ENCODE data around the gene HOXB7. TPM values are rescaled to one million over a fixed set of nuclear protein-coding genes. Genes with fewer than 3 reads are reported as not detected.

Gene HOXB7
- total RNA-seq, 1 experiment from 2014 or later, result not detected

DNA sequence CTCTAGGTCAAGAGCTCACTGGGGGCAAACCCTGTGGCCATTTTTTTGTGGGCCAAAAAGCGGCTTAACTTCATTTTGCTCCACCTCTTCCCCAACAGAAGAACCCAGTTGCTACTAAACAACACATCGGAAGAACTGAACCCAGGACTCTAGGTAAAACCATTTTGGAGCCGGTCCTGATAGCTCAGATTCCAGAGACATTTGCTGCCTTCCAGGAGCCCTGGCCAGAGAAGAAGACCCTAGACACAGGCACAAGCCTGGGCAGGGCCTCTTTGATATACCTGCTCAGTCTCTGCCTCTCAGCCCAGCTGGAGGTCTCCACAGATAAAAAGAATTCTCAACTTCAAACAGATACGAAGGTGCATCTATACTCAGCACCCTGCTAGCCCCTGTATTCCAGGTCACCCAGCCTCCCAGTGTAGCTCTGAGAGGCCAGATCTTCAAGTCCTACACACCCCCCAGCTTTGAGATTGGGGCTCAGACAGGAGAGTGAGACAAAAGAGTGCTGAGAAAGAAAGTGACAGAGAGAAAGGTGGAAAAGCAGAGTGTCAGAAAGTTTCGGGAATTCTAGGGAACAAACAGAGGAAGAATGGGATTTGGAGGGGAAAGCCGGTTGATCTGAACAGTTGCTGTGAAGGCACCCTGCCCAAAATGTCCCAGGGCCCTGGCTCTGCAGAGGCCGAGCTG is 21.9 kb upstream of the HOXB7 start:
- no peak overlapping the region for H2BK5ac ChIP-seq (ENCODE audit: insufficient read length, low read length)
- H3K27me3 Mint-ChIP-seq (ENCODE audit: low read depth), result peaks cover 100% of the 10 kb centered on the region
- no CpG with 5 or more reads among the region's 7 CpGs for WGBS (ENCODE audit: extremely low coverage, insufficient read length, low lambda C conversion rate)
- no peak overlapping the region for H4K91ac ChIP-seq (ENCODE audit: insufficient read length, low read depth, low read length)
- peaks cover 0 to 1% (median 0%) of the 10 kb centered on the region in 3 experiments; a peak in 2 of 7 replicates for H3K36me3 Mint-ChIP-seq (ENCODE audit: insufficient read depth in 1 of 3, low read depth in 3 of 3)
- no peak overlapping the region for H3K18ac ChIP-seq (ENCODE audit: insufficient read length, low read depth, low read length)
- no peak overlapping the region for H3K56ac ChIP-seq (ENCODE audit: insufficient read length, low read depth, low read length)
- no peak overlapping the region for H3K27ac ChIP-seq (ENCODE audit: insufficient read length, low read depth, low read length)
- no peak overlapping the region for H2AK5ac ChIP-seq (ENCODE audit: insufficient read length, low read length)
- H3K4me2 ChIP-seq (ENCODE audit: insufficient read depth, insufficient read length, low read length), result no peak overlapping the region
- H4K20me1 ChIP-seq (ENCODE audit: control insufficient read depth, insufficient read depth, insufficient read length), result no peaks in the 10 kb centered on the region
- no peaks in the 10 kb centered on the region for H3K79me1 ChIP-seq (ENCODE audit: insufficient read depth, low read depth, low read length, poor library complexity, severe bottlenecking)
- no peak overlapping the region for H2AFZ ChIP-seq (ENCODE audit: low read length)
- H3K4me1 Mint-ChIP-seq, result peaks cover 2 to 8% of the 10 kb centered on the region in 2 experiments; a peak in 2 of 4 replicates
- H3K4me3 Mint-ChIP-seq, result no peak overlapping the region; a peak in 1 of 5 replicates
- no peak overlapping the region for H2BK15ac ChIP-seq (ENCODE audit: low read depth, low read length)
- no peaks in the 10 kb centered on the region; the same call in 1 of the 2 replicates for H3K79me2 ChIP-seq (ENCODE audit: insufficient read depth, low read length)
- H3K4ac ChIP-seq (ENCODE audit: low read depth, low read length), result no peak overlapping the region
- H3K14ac ChIP-seq (ENCODE audit: insufficient read depth, low read length), result no peak overlapping the region
- no peak overlapping the region for H2BK12ac ChIP-seq (ENCODE audit: insufficient read length, low read depth, low read length)
- no peaks in the 10 kb centered on the region; the same call in 1 of the 2 replicates for H3K4me1 ChIP-seq (ENCODE audit: insufficient read depth, low read length)
- peaks cover 4 to 17% of the 10 kb centered on the region in 2 experiments for H3K9me3 Mint-ChIP-seq
- H3K23ac ChIP-seq (ENCODE audit: insufficient read length, low read depth, low read length), result no peak overlapping the region
- H3T11ph ChIP-seq (ENCODE audit: low read length), result no peak overlapping the region
- H3K27me3 ChIP-seq (ENCODE audit: insufficient read depth, low read length), result peaks cover 97% of the 10 kb centered on the region
- TF ChIP-seq, protein P1, sequence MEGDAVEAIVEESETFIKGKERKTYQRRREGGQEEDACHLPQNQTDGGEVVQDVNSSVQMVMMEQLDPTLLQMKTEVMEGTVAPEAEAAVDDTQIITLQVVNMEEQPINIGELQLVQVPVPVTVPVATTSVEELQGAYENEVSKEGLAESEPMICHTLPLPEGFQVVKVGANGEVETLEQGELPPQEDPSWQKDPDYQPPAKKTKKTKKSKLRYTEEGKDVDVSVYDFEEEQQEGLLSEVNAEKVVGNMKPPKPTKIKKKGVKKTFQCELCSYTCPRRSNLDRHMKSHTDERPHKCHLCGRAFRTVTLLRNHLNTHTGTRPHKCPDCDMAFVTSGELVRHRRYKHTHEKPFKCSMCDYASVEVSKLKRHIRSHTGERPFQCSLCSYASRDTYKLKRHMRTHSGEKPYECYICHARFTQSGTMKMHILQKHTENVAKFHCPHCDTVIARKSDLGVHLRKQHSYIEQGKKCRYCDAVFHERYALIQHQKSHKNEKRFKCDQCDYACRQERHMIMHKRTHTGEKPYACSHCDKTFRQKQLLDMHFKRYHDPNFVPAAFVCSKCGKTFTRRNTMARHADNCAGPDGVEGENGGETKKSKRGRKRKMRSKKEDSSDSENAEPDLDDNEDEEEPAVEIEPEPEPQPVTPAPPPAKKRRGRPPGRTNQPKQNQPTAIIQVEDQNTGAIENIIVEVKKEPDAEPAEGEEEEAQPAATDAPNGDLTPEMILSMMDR (conservative IDR thresholded peaks at IDR 0.05), result no peak
- H4K5ac ChIP-seq (ENCODE audit: insufficient read length, low read depth, low read length), result no peak overlapping the region
- DNase-seq, result peak; percentile 42
- no peak overlapping the region for H3K9ac ChIP-seq (ENCODE audit: extremely low read depth, insufficient read length, low read length)
- no peak overlapping the region for H2BK20ac ChIP-seq (ENCODE audit: low read depth, low read length, poor library complexity, severe bottlenecking)
- H3K27ac Mint-ChIP-seq, result no peak overlapping the region
- H2BK120ac ChIP-seq (ENCODE audit: low read depth, low read length, poor library complexity, severe bottlenecking), result no peak overlapping the region
- H4K8ac ChIP-seq (replicated peaks; ENCODE audit: insufficient read length, low read depth, low read length), result no peak overlapping the region
- H3K23me2 ChIP-seq (ENCODE audit: insufficient read length, low read depth, low read length, poor library complexity, severe bottlenecking), result no peaks in the 10 kb centered on the region
- no peaks in the 10 kb centered on the region for H3K9me3 ChIP-seq (ENCODE audit: control insufficient read depth, low read depth, low read length)

Measured in H9 (cell line).